HG02884 (cell line): ENCODE data around the gene FSHR.
A peak's percentile ranks its signal among the peaks of the same experiment; 100 is the strongest.

Experiments
- ATAC-seq: cut with Tn5 transposase; IDR thresholded peaks from one replicate; pipeline ENCODE4 v1.9.1; 2021; ENCODE audit warnings: mild to moderate bottlenecking, moderate library complexity; ENCODE audit not compliant: unreplicated experiment

FSHR gene

DNA sequence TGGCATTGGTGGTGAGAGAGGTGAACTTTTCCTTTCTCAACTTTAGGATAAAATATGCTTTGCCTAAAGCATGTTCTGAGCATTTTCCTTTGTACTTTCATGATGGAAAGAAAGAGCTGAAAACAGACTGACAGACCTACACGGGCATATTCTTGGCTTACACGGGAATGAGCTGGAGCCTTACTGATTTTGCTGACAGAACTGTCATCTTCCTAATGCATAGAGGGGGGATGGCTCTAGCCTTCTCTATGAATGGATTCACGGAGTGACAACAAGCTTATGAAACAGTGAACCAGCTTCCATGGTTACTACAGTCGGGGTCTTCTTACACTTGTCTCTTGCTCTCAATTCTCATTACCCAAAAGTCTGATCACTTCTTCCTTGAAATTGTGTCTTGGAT lies 32.2 kb downstream of the FSHR start:
- ATAC-seq: no peak

DNA sequence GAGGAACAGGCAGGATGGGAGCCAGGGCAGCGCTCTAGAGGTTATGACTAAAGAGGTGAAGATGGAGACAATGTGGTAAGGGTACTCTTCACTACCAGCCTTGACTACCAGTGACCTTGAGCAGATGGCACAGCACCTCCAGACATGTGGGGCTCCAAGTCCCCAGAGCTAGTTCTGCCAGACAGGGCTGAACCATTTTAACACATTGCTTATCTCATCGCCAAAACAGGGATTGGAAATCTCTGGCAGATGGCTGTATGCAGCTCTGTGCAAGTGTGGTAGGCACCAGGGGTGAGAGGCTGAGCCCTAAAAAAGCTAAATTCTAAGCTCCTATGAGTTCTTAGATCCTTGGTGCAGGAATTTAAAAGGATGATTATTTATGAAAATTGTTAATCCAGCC lies 41.3 kb downstream of the FSHR start:
- no peak for ATAC-seq

DNA sequence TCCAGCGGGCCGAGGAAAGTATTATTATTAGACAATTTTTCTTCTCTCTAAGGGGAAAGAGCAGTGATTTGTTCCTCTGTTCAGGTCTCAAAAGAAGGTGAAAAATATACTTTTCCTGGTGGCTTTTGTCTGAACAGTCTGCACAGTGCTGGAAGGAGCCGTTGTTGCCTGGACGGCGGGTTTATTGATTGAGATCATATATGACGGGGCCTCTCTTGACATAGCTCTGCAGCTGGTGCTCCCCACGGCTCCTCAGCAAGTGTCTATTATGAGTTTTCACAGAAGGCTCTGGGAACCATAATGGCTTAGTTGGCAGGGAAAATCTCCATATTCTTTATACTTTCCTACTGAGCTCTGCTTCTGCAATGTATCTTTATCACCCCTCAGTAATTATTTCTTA lies 42.9 kb downstream of the FSHR start:
- no peak for ATAC-seq

DNA sequence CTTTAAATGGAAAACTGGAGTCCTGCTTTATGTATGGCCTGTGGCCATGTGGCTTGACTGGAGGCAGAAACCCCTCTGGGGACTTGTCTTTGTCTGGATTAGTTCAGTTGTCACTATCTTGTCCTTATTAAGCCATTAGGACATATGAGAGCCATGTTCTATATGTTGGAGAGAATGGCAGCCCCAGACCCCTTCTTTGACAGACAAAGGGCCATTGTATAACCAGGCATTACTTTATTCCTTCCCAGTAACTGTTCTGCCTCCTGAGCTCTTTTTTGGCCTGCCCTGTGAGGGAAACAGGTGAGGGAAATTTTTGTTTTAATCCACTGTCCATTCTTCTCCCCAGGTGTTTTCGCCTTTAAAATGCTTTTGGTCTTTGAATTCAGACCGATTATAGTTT lies 43.3 kb downstream of the FSHR start:
- no peak for ATAC-seq

DNA sequence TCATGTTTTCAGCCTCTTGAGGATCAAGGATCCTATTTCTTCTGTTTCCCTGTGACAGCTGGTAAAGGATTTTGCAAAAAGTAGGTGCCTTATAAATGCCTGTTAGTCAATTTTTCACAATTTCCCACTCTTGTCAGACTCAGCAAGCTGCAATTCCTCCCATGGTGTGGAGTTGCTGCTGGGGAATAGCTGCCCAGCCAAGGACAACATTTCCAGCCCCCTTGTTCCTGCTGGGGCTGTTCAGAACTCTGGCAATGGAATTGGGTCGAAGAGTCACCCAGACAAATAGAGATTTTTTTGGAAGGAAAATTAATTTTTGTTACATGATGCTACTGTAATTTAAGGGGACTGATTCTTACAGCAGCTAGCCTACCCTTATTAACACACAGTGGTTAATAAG lies 43.7 kb downstream of the FSHR start:
- ATAC-seq: no peak

DNA sequence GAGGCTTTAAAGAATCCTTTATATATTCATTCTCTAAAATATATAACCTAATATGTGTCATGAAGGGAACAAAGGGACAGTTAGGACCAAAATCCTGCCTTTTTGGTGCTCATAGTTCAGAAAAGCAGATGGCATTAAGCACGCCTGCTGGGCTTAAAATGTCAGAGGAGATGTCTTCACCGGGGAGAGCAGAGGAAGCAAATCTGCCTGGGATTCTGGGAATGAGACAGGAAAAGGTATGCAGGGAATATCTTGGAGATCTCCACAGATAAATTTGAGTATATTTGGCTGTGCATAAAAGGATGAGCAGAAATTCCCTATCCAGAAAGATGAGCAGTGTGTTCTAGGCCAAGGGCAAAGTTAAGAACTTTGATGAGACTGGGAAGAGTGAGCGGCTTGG lies 45.5 kb downstream of the FSHR start:
- ATAC-seq: no peak

DNA sequence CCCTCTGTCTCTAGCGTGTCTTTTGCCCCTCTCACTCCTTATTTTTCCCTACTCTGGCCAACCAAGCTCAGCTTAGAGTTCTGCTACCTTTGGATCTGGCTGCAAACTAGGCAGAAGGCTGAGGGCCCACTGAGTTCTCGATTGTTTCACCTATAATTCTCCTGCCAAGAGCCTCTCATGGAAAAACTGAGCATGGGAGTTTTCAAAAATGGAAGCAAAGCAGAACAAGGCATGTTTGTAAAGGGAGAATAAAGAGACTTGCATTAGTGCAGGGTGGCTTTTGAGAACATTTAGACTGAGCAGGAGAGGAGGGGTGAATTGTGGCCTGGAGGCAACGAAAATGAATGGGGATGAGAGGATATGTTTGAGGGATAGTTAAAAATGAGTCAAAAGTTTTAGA lies 45.9 kb downstream of the FSHR start:
- ATAC-seq: no peak

DNA sequence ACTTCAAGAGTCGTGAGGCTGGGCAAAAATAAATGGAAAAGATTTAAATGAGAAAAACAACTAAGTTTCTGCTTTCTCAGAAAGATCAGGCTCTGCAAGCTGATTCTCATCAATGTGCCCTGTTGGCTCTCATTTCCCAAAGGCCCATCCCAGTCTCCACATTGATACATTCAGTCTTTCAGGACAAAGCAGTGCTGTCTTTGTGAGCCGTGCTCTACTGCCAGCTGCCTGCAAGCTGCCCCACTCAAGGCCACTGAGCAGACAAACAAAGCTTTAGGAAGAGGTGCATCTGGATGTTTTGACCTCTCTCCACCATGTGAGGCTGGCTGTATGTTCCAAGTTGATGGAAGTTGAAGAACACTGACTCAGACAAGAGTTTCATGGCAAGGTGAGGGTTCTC lies 48.8 kb downstream of the FSHR start:
- ATAC-seq: no peak

DNA sequence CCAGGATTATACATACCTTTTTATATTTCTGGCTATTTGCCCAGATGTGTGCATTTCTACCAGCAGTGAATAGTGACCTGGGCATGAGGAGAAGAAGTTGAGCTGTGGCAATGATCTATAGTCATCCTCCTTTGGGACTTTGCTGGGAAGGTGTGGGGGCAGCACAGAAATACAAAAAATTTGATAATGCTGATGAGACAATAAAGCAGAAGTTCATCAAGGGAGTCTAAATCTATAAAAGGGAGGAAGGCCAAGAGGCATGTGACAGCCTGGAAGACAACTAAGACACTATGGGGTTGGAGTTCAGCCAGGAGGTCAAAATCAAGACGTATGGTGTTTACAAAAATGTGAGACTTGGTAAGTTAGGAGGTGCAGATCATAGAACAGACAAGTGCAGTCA lies 52.2 kb downstream of the FSHR start:
- no peak for ATAC-seq

DNA sequence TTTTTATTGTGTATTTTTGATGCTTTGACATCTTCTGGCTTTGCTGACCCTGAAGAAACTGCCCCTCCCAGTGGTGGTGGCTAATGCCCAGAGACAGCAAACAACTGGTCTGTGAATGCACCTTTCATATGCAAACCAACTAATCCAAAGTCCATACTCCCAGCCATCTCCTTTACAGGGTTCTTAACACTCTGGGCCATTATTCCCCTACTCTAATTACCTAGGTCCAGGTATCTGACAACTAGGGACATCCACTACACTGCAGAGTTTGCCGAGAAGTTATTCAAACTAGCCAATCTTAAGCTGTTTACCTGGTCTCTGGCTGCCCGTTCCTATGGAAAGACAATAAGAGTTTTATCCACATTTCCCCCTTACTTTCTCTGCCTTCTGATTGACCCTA lies 73.6 kb downstream of the FSHR start:
- no peak for ATAC-seq

DNA sequence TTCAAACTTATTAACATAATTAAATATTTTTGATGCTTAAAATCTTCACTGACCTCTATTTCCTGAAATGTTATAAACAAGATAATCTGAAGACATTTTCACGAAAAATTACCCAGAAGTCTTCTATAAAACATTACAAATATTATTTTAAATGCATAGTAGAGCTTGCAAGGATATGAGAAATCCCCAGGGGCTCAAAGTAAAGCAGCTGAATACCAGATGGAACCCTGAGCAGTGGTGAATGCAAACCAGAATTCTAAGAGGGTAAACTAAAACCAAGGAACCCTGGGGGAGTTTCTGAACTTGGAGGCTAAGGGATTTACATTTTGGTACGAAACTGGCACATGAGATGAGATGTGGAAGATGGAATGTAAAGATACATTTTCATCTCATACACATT lies 83.6 kb downstream of the FSHR start:
- no peak for ATAC-seq

DNA sequence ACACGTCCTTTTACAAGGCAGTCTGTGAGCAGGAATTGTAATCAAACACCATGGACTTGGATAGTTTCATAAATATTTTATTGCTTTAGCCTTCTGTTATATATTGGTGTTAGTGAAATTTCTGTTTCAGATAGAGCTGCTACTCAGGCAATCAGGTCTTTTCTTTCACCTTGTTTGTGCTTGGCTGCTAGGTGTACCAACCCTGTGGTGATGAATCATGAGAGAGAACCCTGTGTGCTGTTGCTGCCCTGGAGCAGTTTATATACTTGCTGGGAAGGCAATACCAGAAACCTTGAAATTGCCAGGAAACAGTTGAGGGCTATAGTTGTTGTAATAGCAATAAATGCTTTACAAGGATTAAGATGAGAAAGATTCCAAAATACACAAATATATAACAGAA lies 84.5 kb downstream of the FSHR start:
- no peak for ATAC-seq

DNA sequence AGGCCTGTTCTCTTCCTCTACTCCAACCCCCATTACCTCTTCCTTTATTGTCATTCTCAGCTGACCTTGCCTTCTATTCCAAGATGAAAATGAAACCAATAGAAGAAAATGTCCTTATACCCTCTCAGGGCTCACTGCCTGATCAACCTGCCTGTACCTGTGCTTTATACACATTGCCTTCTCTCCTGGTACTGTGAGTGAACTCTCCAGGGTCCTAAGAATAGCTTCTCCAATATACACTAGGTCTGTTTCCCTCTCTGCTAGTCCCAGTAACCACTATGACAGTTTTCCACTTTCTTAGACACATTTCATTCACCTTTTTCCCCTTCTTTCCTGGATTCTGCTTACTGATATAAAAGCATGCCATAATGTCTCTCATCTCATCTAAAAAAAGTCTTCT lies 85.7 kb downstream of the FSHR start:
- ATAC-seq: no peak

DNA sequence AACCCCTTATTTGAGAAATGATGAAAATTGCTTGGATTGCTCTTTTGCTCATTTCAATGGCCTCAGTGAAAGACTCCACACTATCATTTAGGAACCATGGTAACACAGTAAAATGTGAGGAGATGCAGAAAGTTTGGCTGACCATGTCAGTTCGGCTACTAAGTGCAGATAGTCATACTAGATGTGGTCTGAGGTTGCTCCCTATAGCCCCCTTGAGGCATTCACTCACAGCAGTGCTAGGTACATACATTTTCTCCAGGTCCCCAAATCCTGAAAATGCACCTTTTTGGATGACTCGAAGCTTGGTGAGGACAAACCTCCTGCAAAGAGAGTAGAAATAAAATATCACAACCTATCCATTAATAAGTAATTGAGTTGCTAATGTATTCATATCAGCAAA lies 86.3 kb downstream of the FSHR start:
- ATAC-seq: peak; percentile 46

DNA sequence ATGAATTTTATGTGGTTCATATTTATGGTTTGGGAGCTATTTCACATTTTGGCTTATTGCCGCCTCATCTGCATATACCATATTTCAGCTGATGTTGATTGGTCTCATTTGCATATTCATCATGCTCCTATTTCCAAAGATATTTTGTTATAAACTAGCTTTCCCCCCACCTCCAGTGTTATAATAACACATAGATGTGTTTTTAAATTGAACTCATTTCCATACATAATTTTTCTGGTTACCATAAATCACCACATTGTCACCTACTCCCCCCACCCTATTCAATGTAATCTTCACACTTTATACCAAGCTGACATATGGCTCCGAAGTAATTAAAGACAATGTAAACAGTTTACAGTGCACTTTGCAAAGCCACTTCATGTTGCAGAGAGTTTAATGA lies 101.2 kb downstream of the FSHR start:
- no peak for ATAC-seq

DNA sequence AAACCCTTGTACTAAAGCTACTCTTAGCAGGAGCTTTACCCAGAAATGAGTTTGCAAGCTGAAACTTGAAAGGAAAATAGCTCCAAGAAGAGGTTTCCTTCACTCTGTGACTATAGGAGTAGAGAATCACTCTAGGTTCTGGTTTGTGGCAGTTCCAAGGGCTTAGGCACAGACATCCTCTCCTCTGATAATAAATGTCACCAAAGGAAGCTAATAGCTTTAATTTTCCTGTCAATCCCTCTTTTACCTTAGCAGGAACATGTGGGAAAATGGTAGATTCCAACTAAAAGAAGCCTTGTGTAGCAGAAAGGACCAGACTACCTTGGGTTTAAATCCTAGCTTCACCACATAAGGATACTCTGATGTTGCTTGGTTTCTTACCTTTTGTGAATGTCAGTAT lies 104.0 kb downstream of the FSHR start:
- ATAC-seq: no peak

DNA sequence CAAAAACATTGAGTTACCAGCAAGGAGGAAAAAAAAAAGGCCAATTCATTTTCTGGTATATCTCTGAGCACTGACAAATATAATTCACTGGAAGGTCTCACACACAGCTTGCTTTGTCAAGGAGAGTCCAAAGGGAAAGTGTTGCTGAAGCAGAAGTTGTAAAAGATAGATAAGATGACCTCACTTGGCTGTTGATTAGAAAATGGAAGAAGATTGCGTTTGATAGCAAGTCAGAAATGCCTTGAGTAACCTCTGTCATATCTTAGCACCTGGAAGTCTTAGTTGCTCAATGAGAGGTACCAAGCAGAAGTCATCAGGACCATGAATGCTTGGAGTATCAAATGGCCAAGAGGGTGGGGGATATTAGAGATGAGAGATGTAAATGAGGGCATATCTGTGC lies 105.2 kb downstream of the FSHR start:
- no peak for ATAC-seq

DNA sequence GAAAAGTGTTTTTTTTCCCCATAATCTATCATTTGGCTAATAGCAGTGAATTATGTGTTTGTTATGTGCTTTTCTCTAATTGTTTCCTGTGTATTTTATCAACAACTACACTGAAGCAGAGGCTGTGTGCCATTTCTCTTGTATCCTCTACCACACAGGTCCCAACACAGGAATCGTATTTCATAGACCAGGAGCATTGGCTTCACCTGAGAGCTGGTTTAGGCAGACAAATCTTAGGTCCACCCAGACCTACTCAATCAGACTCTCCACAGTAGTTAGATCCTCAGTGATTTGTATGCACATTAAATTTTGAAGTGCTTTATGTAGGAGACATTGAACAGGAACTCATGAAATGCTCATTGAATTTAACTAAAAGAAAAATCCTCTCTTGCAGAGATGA lies 109.2 kb downstream of the FSHR start:
- ATAC-seq: no peak

DNA sequence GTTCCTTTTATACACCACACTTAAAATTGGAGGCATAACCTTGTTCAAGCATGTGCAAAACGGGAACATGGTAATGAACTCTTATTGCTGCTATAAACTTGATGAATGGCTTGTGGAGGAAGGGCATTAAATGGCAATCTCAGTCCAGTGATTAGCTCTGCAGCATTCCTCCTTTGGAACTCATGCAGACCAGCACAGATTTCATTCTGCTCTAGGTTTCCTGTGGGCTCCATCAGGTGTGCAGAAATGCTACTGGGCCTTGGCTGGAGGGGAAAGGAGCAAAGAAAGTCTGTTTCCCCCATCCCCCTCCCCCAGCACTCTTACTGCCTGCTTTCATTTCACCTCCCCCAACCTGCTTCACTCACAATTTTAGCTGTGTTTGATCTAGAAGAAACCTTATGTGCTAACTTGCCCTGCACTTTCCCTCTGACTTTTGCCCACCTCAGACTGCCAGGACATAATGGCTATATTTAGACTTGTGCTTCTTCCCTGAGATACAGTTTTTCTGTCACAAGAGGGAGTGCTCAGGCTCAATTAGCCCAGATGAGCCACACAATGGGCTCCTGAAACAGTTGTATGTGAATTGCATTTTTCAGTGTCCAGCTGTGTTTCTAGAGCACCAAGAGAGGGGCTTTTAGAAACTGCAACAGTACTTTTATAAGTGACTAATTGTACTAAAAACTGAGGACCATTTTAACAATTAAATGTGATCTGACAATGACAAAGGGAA lies 109.8 kb downstream of the FSHR start:
- no peak for ATAC-seq

DNA sequence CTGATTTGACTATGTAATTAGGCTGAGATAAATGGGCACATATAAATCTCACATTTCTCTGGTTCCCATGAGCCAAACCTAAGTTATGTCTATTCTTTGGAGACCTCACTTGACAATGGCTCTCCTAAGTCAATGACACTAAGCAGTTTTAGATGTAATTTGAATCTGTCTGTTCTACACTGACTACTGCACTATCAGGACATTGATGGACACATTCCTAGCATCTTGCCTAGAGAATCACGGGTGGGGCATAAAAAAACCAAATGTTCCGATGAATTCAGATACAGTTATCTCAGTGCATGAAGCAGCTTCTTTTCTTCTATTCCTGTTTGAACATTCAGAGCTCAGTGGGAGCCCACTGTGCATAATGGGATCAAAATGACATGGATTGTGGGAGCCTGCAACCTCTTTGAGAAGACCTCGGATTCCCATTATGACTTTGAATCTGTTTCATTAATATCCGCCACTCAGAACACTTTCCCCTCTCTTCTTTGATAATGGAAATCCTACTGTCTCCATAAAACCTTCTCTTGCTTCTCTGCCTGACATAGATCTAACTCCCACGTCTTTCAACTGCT lies 110.8 kb downstream of the FSHR start:
- no peak for ATAC-seq

DNA sequence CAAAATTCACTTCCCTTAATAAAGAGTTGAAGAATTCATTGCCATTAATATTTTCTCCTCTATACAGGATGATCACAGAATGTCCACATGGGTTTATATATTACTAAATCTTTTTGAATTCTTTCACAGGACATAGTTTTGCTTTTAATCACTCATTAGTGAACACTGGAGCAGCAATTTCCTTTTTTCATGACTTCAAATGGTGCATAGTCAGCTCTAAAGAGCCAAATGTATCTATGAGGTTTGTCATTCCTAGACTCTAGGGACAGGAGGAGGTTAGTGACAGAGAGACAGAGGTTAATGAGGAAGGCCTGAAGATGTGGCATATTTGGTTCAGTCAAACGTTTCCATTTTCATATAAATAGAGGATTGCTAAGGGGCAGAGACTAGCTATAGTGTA lies 111.8 kb downstream of the FSHR start:
- peak; percentile 87 for ATAC-seq

DNA sequence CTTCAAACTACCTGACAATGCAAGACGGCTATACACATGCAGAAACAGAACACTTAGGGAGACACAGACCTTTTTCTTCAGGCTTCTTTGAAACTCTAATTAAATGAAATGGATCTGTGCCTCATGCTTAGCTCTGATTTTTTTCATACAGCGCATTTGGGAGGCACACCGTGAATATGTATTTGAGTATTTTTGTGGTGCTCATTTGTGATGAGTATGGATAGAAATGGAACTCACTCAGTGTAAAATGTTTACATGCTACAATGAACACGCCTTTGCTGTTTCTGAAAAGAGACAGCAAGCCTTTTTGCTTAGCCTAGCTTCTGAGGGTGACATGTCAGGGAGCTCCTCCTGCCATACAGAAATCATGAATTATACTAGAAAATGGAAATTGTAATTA lies 113.3 kb downstream of the FSHR start:
- no peak for ATAC-seq

DNA sequence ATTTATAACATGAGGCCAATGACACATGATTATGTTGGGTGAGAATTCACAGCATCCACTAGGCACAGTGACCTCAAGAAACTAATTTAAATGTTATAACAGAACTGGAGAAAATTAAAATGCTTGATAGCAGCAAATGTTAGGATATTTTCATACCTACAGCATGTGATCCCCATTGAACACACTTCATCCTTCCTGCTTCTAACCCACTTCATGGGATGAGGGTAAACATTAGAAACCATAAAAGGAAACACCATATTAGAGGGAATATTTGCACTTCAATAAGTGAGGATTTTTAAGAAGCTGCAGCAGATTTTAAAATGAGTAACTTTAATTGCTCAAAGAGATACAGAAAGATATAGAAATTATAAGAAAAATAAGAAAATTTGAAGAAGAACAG lies 117.1 kb downstream of the FSHR start:
- no peak for ATAC-seq
